ENCODE results near the gene NUP54. TPM values are rescaled to one million over a fixed set of nuclear protein-coding genes. Genes with fewer than 3 reads are reported as not detected.

The NUP54 gene
- total and polyA plus RNA-seq, 8 donors = 9.3 to 87.6 (median 17.9) TPM

GRCh38 chr4:76127754-76128153 is 20.4 kb downstream of the NUP54 start:
- 81 to 96% (median 93%) methylated on average over 3 of the region's 3 CpGs for WGBS, 5 donors
- no peaks in the 10 kb centered on the region for H3K4me1 ChIP-seq
- H3K9me3 ChIP-seq = no peaks in the 10 kb centered on the region
- no peak for DNase-seq
- no peak overlapping the region for H3K27ac ChIP-seq
- no peak for TF ChIP-seq EP300 (IDR thresholded peaks at IDR 0.05)
- no peak for TF ChIP-seq POLR2A (IDR thresholded peaks at IDR 0.05)
- TF ChIP-seq, protein P1, sequence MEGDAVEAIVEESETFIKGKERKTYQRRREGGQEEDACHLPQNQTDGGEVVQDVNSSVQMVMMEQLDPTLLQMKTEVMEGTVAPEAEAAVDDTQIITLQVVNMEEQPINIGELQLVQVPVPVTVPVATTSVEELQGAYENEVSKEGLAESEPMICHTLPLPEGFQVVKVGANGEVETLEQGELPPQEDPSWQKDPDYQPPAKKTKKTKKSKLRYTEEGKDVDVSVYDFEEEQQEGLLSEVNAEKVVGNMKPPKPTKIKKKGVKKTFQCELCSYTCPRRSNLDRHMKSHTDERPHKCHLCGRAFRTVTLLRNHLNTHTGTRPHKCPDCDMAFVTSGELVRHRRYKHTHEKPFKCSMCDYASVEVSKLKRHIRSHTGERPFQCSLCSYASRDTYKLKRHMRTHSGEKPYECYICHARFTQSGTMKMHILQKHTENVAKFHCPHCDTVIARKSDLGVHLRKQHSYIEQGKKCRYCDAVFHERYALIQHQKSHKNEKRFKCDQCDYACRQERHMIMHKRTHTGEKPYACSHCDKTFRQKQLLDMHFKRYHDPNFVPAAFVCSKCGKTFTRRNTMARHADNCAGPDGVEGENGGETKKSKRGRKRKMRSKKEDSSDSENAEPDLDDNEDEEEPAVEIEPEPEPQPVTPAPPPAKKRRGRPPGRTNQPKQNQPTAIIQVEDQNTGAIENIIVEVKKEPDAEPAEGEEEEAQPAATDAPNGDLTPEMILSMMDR (IDR thresholded peaks at IDR 0.05) = no peak
- TF ChIP-seq POLR2AphosphoS5 (IDR thresholded peaks at IDR 0.05) = no peak
- H3K27me3 ChIP-seq = no peaks in the 10 kb centered on the region
- H3K36me3 ChIP-seq = peaks cover 0 to 70% (median 65%) of the 10 kb centered on the region in 4 donors
- intact Hi-C loops (cut with DNase I; ENCODE audit: low total_unique reads) = no loop called here
- no peak overlapping the region for H3K4me3 ChIP-seq

DNA sequence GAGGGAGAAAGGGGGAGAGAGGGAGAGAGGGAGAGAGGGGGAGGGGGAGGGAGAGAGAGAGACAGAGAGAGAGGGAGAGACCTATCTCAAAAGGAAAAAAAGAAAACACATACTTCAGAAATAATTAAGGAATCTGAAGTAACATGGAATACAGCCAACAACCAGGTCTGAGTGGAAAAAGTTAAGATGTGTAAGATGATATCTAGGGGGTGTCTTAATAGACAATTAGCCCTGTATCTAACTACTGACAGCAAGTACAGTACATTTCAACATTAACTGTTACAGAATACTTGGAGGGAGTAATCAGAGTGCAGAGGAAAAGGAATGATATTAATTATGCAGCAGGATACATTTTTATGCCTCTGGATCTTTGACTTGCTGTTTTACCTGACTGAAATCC is 22.4 kb downstream of the NUP54 start:
- H3K27ac ChIP-seq = no peak overlapping the region
- DNase-seq = no peak
- no peak overlapping the region for H3K4me3 ChIP-seq
- TF ChIP-seq POLR2A (IDR thresholded peaks at IDR 0.05) (no peak), POLR2AphosphoS5 (IDR thresholded peaks at IDR 0.05) (no peak), EP300 (IDR thresholded peaks at IDR 0.05) (no peak)
- TF ChIP-seq, protein P1 (IDR thresholded peaks at IDR 0.05) = no peak
- H3K4me1 ChIP-seq = no peaks in the 10 kb centered on the region
- H3K36me3 ChIP-seq = peaks cover 2 to 75% (median 72%) of the 10 kb centered on the region in 4 donors
- H3K27me3 ChIP-seq = no peaks in the 10 kb centered on the region
- no peaks in the 10 kb centered on the region for H3K9me3 ChIP-seq
- intact Hi-C loops (cut with DNase I; ENCODE audit: low total_unique reads) = no loop called here

DNA sequence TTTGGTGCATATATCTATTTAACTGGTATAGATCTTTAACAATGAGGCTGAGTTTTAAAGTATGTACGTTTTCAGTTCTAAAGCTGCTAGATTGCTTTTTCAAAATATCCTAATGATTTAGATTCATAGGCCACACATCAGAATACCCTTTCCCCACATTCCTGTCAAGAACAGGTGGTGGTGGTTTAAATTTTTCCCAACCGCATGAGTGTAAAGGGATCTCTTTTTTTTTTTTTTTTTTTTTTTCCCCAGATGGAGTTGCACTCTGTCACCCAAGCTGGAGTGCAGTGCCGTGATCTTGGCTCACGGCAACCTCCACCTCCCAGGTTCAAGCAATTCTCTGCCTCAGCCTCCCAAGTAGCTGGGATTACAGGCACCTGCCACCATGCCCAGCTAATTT is 28.0 kb downstream of the NUP54 start:
- 73 to 98% (median 86%) methylated on average over 4 of the region's 4 CpGs for WGBS, 5 donors
- no peak for TF ChIP-seq POLR2A (IDR thresholded peaks at IDR 0.05)
- TF ChIP-seq, protein P1 (IDR thresholded peaks at IDR 0.05) = no peak
- TF ChIP-seq POLR2AphosphoS5 (IDR thresholded peaks at IDR 0.05) = no peak
- no peak for TF ChIP-seq EP300 (IDR thresholded peaks at IDR 0.05)
- Histone ChIP-seq H3K27ac (no peak overlapping the region), H3K9me3 (no peaks in the 10 kb centered on the region), H3K4me3 (no peak overlapping the region), H3K27me3 (no peaks in the 10 kb centered on the region), H3K36me3 (peaks cover 21 to 98% (median 95%) of the 10 kb centered on the region in 4 donors), H3K4me1 (no peaks in the 10 kb centered on the region)
- intact Hi-C loops (cut with DNase I; ENCODE audit: low total_unique reads) = no loop called here
- peak in 1 of 2 donors; percentile 5 for DNase-seq

- no peak for DNase-seq
- H3K27ac ChIP-seq = no peak overlapping the region
- intact Hi-C loops (cut with DNase I; ENCODE audit: low total_unique reads) = no loop called here
- no peaks in the 10 kb centered on the region for H3K4me1 ChIP-seq
- H3K36me3 ChIP-seq = peaks cover 29 to 97% (median 96%) of the 10 kb centered on the region in 4 donors
- no peaks in the 10 kb centered on the region for H3K27me3 ChIP-seq
- TF ChIP-seq EP300 (IDR thresholded peaks at IDR 0.05) (no peak), POLR2A (IDR thresholded peaks at IDR 0.05) (no peak), POLR2AphosphoS5 (IDR thresholded peaks at IDR 0.05) (no peak)
- TF ChIP-seq, protein P1 (IDR thresholded peaks at IDR 0.05) = no peak
- no peak overlapping the region for H3K4me3 ChIP-seq
- no peaks in the 10 kb centered on the region for H3K9me3 ChIP-seq
- 92 to 98% (median 95%) methylated on average over 5 of the region's 5 CpGs for WGBS, 5 donors
These were observed 30.7 kb downstream of the NUP54 start for GRCh38 chr4:76117536-76117935.
